Endothelial cell (in vitro differentiated cells): ENCODE data around the gene SORD. TPM values are rescaled to one million over a fixed set of nuclear protein-coding genes. Genes with fewer than 3 reads are reported as not detected.

ENCODE experiments used
- DNase-seq: peaks from one replicate; pipeline ENCODE4 v3.0.0; 2021; ENCODE audit warnings: low spot score
- H3K27ac Mint-ChIP-seq: one replicate; pipeline ENCODE4 v1.8.0; 2021; ENCODE audit warnings: mixed read lengths, inconsistent platforms; ENCODE audit not compliant: unreplicated experiment
- H3K27me3 Mint-ChIP-seq: one replicate; pipeline ENCODE4 v1.8.0; 2021; ENCODE audit warnings: mild to moderate bottlenecking, moderate library complexity, mixed read lengths, inconsistent platforms; ENCODE audit not compliant: unreplicated experiment
- H3K36me3 Mint-ChIP-seq: one replicate; pipeline ENCODE4 v1.8.0; 2021; ENCODE audit warnings: mild to moderate bottlenecking, low read depth, mixed read lengths, inconsistent platforms; ENCODE audit not compliant: unreplicated experiment
- H3K4me1 Mint-ChIP-seq: one replicate; pipeline ENCODE4 v1.8.0; 2021; ENCODE audit warnings: mild to moderate bottlenecking, mixed read lengths, inconsistent platforms; ENCODE audit not compliant: unreplicated experiment
- H3K4me3 Mint-ChIP-seq: one replicate; pipeline ENCODE4 v1.8.0; 2021; ENCODE audit warnings: mild to moderate bottlenecking, mixed read lengths, inconsistent platforms; ENCODE audit not compliant: unreplicated experiment
- H3K9me3 Mint-ChIP-seq: one replicate; pipeline ENCODE4 v1.8.0; 2021; ENCODE audit warnings: mixed read lengths, inconsistent platforms; ENCODE audit not compliant: unreplicated experiment
- CTCF ChIP-seq: fragments of 200-600 bp; sonication (generic); IDR thresholded peaks from one replicate; pipeline ENCODE4 v1.5.0; 2021; ENCODE audit warnings: antibody characterized with exemption; ENCODE audit not compliant: unreplicated experiment
- total RNA-seq: library from RNA; stranded (reverse); fragmentation: NEBNext Ultra II Directional; extraction: Animal tissue kit (Norgen Biotek cat#: 25700); gene quantifications from one replicate; pipeline ENCODE4 v1.2.1, GENCODE V29; 2021; ENCODE audit not compliant: unreplicated experiment

SORD gene
- total RNA-seq, 1 donor from 2014 or later: 16.9 TPM

- no peak overlapping the region for H3K4me3 Mint-ChIP-seq
- no peak overlapping the region for H3K27ac Mint-ChIP-seq
- DNase-seq: no peak
- peaks cover 11% of the 10 kb centered on the region for H3K4me1 Mint-ChIP-seq
- H3K27me3 Mint-ChIP-seq: peaks cover 10% of the 10 kb centered on the region
- H3K36me3 Mint-ChIP-seq: peaks cover 5% of the 10 kb centered on the region
- no peak for TF ChIP-seq CTCF
- no peaks in the 10 kb centered on the region for H3K9me3 Mint-ChIP-seq
These were observed 66.1 kb downstream of the SORD start for GRCh38 chr15:45088801-45089711.

- no peak for TF ChIP-seq CTCF
- Mint-ChIP-seq H3K27me3 (peaks cover 10% of the 10 kb centered on the region), H3K27ac (no peak overlapping the region), H3K9me3 (no peaks in the 10 kb centered on the region), H3K4me1 (peaks cover 11% of the 10 kb centered on the region), H3K4me3 (no peak overlapping the region), H3K36me3 (peaks cover 5% of the 10 kb centered on the region)
- no peak for DNase-seq
These were observed 66.8 kb downstream of the SORD start for GRCh38 chr15:45089712-45090373.

GRCh38 chr15:45091161-45091560 lies 68.2 kb downstream of the SORD start:
- Mint-ChIP-seq H3K9me3 (no peaks in the 10 kb centered on the region), H3K36me3 (peaks cover 5% of the 10 kb centered on the region), H3K4me1 (peaks cover 11% of the 10 kb centered on the region), H3K4me3 (no peak overlapping the region), H3K27me3 (peaks cover 10% of the 10 kb centered on the region), H3K27ac (no peak overlapping the region)
- TF ChIP-seq CTCF: no peak
- DNase-seq: no peak

- H3K4me1 Mint-ChIP-seq: peaks cover 11% of the 10 kb centered on the region
- no peak for DNase-seq
- no peak overlapping the region for H3K4me3 Mint-ChIP-seq
- peaks cover 10% of the 10 kb centered on the region for H3K27me3 Mint-ChIP-seq
- no peak overlapping the region for H3K27ac Mint-ChIP-seq
- TF ChIP-seq CTCF: no peak
- no peaks in the 10 kb centered on the region for H3K9me3 Mint-ChIP-seq
- peaks cover 5% of the 10 kb centered on the region for H3K36me3 Mint-ChIP-seq
These were observed 68.6 kb downstream of the SORD start for GRCh38 chr15:45091576-45091975.

GRCh38 chr15:45093013-45093412 lies 70.0 kb downstream of the SORD start:
- H3K36me3 Mint-ChIP-seq: peaks cover 5% of the 10 kb centered on the region
- no peak for DNase-seq
- peaks cover 10% of the 10 kb centered on the region for H3K27me3 Mint-ChIP-seq
- peaks cover 11% of the 10 kb centered on the region for H3K4me1 Mint-ChIP-seq
- no peak for TF ChIP-seq CTCF
- no peak overlapping the region for H3K27ac Mint-ChIP-seq
- H3K4me3 Mint-ChIP-seq: no peak overlapping the region
- H3K9me3 Mint-ChIP-seq: no peaks in the 10 kb centered on the region
